SK-MEL-5 (cell line): ENCODE measurements around the gene UBE3B. TPM values are rescaled to one million over a fixed set of nuclear protein-coding genes. Genes with fewer than 3 reads are reported as not detected.

Experiments
- DNase-seq: peaks from one replicate; pipeline ENCODE4 v3.0.0-alpha.2; 2016; ENCODE audit warnings: low read depth, low spot score
- in situ Hi-C: cut with HindIII; loops from 2 replicates; pipeline ENCODE4 v1.10.0; 2016; ENCODE audit warnings: low sequenced_read_pairs, high pct_unique_total_duplicates, low pct_unique_long_range_greater_than_20kb
- total RNA-seq: library from RNA; depleted of rRNA; stranded (reverse); fragments of >200 nt; shearing (Covaris generic); gene quantifications from 2 replicates; pipeline ENCODE4 v1.2.3, GENCODE V29; 2014

Gene UBE3B
- total RNA-seq, 1 experiment from 2014 or later, result 20.5 TPM

DNA sequence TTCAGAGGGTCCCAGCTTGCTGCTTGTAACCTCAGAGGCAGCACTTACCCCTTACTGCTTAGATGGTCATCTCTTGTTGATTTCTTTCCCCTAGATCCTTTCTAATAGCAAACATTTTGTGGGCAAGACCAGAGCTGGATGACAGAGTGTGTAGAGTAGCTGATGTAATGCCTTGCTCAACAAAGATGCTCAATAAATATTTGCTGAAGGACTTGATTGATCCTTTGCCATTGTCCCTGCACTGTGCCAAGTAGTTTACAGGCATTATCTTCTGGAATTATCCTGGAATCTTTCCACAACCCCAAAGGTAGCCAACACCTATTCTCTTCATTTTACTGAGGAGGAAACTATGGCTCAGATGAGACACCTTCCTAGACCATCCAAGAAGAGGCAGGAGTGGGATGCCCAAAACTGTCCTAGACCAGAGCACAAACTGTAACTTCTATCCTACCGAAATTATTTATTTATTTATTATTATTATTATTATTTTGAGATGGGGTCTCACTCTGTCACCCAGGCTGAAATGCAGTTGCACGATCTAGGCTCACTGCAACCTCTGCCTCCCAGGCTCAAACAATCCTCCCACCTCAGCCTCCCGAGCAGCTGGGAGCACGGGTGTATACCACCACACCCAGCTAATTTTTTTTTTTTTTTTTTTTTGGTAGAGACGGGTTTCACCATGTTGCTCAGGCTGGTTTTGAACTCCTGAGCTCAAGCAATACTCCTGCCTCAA, 94.5 kb downstream of the UBE3B start:
- DNase-seq, result no peak

DNA sequence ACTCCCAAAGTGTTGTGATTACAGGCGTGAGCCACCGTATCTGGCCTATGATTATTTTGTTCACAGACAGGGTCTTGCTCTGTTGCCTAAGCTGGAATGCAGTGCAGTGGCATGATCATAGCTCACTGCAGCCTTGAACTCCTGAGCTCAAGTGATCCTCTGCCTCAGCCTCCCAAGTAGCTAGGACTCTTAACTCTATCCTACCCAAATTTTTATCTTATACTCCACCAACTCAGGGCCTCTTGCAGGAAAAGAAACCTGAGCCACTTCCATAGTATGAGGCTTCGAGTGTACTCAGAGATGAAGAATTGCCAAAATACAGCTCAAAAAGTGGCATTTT, 95.0 kb downstream of the UBE3B start:
- no peak for DNase-seq
- in situ Hi-C loops, result no loop called here

More for the DNA sequence above, 94.5 kb downstream of the UBE3B start:
- in situ Hi-C loops, result no loop called here

DNA sequence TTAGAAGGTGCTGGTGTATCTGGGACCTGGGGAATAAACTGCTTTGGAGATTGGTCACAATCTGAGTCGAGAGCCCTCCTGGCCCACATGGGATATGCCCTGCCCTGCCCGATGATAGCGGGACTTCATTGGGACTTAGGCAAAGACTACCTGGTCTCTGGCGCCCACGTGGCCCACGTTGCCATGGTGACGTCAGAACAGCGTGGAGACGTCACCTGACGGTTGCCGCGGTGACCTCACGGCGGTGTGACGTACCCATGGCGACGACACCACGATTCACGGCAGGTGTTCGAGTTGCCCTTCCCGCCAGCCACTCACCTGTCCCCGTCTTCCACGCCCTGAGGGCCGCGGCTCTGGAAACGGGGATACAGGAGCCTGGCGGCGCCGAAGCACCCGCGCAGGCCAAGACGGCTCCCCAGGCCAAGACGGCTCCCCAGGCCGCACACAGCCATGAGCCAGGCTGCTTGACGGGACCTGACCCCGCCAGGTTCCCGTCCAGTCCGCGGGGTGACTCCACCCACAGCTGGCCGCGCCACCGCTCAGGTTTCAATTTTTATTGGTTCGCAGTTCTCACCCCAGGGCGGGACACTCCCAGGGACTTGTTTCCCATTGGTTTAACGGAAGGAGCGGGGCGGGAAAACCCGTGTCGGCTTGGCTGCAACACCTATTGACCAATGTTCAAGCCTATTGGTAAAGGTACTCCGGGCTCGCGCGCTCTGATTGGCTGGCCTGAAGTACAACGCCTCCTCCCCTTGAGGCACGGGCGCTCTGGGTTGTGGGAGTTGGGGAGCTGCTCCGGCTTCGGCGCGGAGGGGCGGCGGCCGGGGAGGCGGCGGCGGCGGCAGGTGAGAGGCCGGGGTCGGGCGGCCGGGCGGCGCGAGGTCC, 95.8 kb downstream of the UBE3B start, which contains the start of the genes MMAB and MVK:
Gene MMAB (minus strand): TSS at position 476 of the 885 bp plus-strand sequence. CDS start 24 bp downstream, at position 452.
Gene MVK (plus strand): TSS at position 766 of the 885 bp plus-strand sequence. CDS start 1,029 bp downstream, outside the sequence.
- in situ Hi-C loops, result no loop called here
- peak; percentile 100 for DNase-seq

DNA sequence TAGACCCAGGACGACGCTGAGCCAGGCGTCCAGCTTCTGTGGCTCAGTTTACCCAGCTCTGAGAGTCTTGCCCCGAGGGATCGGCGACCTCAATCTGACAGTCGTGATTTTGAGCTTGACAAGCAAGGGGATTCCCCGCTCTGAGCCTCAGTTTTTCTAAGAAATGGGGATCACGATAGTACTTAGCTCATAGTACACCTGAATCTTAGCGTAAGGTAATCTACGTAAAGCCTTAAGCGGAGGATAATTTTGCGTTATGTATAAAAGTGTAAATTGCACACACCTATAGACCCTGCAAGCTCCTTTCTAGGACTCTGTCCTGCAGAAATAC, 96.4 kb downstream of the UBE3B start:
- no peak for DNase-seq
- in situ Hi-C loops, result no loop called here

- DNase-seq, result no peak
- in situ Hi-C loops, result no loop called here
Observed at GRCh38 chr12:109575683-109576082, 98.2 kb downstream of the UBE3B start.

- in situ Hi-C loops, result no loop called here
- DNase-seq, result no peak
Observed at GRCh38 chr12:109577311-109577710, 99.9 kb downstream of the UBE3B start.

DNA sequence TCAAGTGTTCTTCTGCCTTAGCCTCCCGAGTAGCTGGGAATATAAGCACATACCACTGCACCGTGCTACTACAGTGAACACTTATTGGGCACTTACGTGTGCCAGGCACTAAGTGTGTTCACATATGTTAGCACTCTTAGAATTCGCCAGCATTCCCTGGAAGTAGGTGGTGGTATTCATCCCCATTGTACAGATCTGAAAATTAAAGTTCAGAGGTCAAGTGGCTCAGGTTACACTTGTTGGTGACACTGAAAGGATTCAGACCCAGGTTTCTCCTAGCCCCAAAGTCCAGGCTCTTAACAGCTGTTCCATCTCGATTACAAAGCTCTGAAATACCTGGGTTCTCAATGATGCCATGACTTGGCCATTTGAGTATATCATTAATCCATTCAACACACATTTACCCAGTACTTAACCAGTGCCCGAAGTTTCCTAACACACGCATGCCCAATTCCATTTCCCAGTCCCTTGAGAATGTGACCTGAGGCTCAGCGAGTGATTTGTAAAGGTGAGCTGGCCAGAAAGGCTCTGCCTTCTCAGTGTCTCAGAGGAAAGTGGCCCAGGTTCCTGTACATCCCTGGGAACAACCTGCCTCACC, 101.0 kb downstream of the UBE3B start:
- in situ Hi-C loops, result no loop called here
- no peak for DNase-seq

DNA sequence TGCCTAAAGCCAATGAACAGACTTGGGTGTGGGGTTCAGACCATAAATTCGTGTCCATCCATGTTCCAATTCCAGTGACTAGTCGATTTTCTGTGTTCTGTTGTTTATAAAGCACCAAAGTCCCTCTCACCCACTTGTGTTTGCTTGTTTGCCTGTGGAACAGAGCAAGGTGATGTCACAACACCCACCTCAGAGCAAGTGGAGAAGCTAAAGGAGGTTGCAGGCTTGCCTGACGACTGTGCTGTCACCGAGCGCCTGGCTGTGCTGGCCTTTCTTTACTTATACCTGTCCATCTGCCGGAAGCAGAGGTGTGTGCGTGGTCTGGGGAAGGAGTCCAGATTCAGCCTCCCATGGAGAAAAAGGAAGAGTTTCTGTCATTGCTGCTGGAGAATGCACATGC, 102.2 kb downstream of the UBE3B start:
- in situ Hi-C loops, result no loop called here

DNA sequence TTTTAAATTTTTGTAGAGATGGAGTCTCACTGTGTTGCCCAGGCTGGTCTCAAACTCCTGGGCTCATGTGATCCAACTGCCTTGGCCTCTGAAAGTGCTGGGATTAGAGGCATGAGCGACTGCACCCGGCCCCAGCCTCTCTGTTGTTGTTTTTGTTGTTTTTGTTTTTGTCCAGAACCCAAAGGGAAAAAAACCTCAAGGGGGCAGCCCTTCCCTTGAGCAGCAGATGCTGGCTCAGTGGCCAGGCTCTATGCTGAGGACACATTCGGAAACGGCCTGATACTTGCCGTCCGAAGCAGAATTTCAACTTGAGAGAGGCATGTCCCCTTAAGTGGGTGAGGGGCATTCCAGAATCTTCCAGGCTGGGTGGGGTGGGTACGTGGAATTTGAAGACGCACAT, 102.8 kb downstream of the UBE3B start:
- in situ Hi-C loops, result no loop called here

More for the DNA sequence above, 102.2 kb downstream of the UBE3B start:
- no peak for DNase-seq

GRCh38 chr12:109580684-109581333, 103.4 kb downstream of the UBE3B start:
- no peak for DNase-seq
- in situ Hi-C loops, result no loop called here

More for the DNA sequence above, 102.8 kb downstream of the UBE3B start:
- no peak for DNase-seq

DNA sequence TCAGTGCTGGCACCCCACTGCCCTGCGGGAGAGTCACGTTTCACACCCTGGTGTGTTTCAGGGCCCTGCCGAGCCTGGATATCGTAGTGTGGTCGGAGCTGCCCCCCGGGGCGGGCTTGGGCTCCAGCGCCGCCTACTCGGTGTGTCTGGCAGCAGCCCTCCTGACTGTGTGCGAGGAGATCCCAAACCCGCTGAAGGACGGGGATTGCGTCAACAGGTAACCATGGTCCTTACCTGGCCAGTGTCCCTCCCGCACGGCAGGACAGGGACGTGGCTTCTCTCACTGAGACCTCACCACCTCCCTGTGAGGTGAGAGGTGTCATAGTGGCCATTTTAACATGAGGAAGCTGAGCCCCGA, 103.9 kb downstream of the UBE3B start:
- in situ Hi-C loops, result no loop called here
- no peak for DNase-seq

- in situ Hi-C loops, result no loop called here
- peak; percentile 33 for DNase-seq
Observed at GRCh38 chr12:109581856-109582255, 104.4 kb downstream of the UBE3B start.

GRCh38 chr12:109582636-109583035, 105.2 kb downstream of the UBE3B start:
- in situ Hi-C loops, result no loop called here
- no peak for DNase-seq

GRCh38 chr12:109583733-109584132, 106.3 kb downstream of the UBE3B start:
- in situ Hi-C loops, result no loop called here
- no peak for DNase-seq
